ENCODE measurements around the gene KLHL11.

- TF ChIP-seq POLR2A (IDR thresholded peaks at IDR 0.05; ENCODE audit: low read length) (no peak), GATA1 (IDR thresholded peaks at IDR 0.05; ENCODE audit: low read depth, low read length) (no peak)
These were observed 42.1 kb downstream of the KLHL11 start for GRCh38 chr17:41823141-41823524.
